CD4-positive, CD25-positive, alpha-beta regulatory T cell (primary cell): ENCODE data around the gene VPS45. TPM values are rescaled to one million over a fixed set of nuclear protein-coding genes. Genes with fewer than 3 reads are reported as not detected.

Experiments
- ATAC-seq, 2 donors: fragments of 150-1000 bp; cut with Tn5 transposase; one replicate each; pipeline ENCODE4 v1.10.0; 2021; ENCODE audit warnings: low read depth in 2 of 2, moderate number of reproducible peaks in 2 of 2, moderate library complexity in 1 of 2
- DNase-seq, 3 donors: peaks; one replicate each; pipeline versions ENCODE4 v3.0.0 to v3.0.0-alpha.2; 2012 to 2022; ENCODE audit warnings: mixed read lengths in 1 of 3
- H3K27ac ChIP-seq: one replicate; pipeline ENCODE4 v1.7.0; 2013; ENCODE audit warnings: mild to moderate bottlenecking, low read length; ENCODE audit not compliant: insufficient read depth, poor library complexity, severe bottlenecking
- H3K27me3 ChIP-seq: one replicate; pipeline ENCODE4 v1.7.0; 2013; ENCODE audit warnings: low read length; ENCODE audit not compliant: control insufficient read depth, insufficient read depth
- H3K36me3 ChIP-seq: one replicate; pipeline ENCODE4 v1.7.0; 2013; ENCODE audit warnings: mild to moderate bottlenecking, low read length, moderate library complexity; ENCODE audit not compliant: control insufficient read depth, insufficient read depth
- H3K4me1 ChIP-seq: 2 replicates; pipeline ENCODE4 v1.7.0; 2013; ENCODE audit warnings: mild to moderate bottlenecking, low read length; ENCODE audit not compliant: insufficient read depth, control insufficient read depth, poor library complexity, severe bottlenecking
- H3K4me3 ChIP-seq: one replicate; pipeline ENCODE4 v1.7.0; 2013; ENCODE audit warnings: low read depth, mild to moderate bottlenecking, low read length, moderate library complexity
- H3K9me3 ChIP-seq, 2 experiments: 1 replicate in 1 of 2; 2 replicates in 1 of 2; pipeline ENCODE4 v1.7.0; 2013; ENCODE audit warnings: low read length in 2 of 2, mild to moderate bottlenecking in 1 of 2, moderate library complexity in 1 of 2; ENCODE audit not compliant: control insufficient read depth in 2 of 2
- H3K27ac Mint-ChIP-seq, 3 donors: one replicate each; pipeline ENCODE4 v1.8.0; 2020 to 2022; ENCODE audit warnings: mild to moderate bottlenecking in 3 of 3, mixed read lengths in 3 of 3, moderate library complexity in 2 of 3
- H3K27me3 Mint-ChIP-seq: one replicate; pipeline ENCODE4 v1.8.0; 2022; ENCODE audit warnings: mild to moderate bottlenecking, mixed read lengths
- H3K36me3 Mint-ChIP-seq: one replicate; pipeline ENCODE4 v1.8.0; 2020; ENCODE audit warnings: mixed read lengths
- H3K4me1 Mint-ChIP-seq, 4 donors: one replicate each; pipeline ENCODE4 v1.8.0; 2020 to 2022; ENCODE audit warnings: mixed read lengths in 4 of 4, mild to moderate bottlenecking in 1 of 4
- H3K4me3 Mint-ChIP-seq, 4 donors: one replicate each; pipeline ENCODE4 v1.8.0; 2020 to 2022; ENCODE audit warnings: mild to moderate bottlenecking in 4 of 4, mixed read lengths in 4 of 4, moderate library complexity in 3 of 4
- H3K9me3 Mint-ChIP-seq, 7 donors: one replicate each; pipeline ENCODE4 v1.8.0; 2020 to 2022; ENCODE audit warnings: mixed read lengths in 7 of 7, mild to moderate bottlenecking in 3 of 7, moderate library complexity in 2 of 7
- polyA plus RNA-seq, 4 donors: library from polyadenylated mRNA; unstranded; fragments of 300-500 nt; fragmentation: Illumina TruSeq; gene quantifications; one replicate each; pipeline ENCODE4 v1.2.3, GENCODE V29; 2021
- total RNA-seq: library from RNA; stranded (reverse); gene quantifications from one replicate; pipeline ENCODE4 v1.2.3, GENCODE V29; 2022

The VPS45 gene
- total and polyA plus RNA-seq, 5 donors from 2014 or later, result 23.4 to 27.8 (median 26.3) TPM

DNA sequence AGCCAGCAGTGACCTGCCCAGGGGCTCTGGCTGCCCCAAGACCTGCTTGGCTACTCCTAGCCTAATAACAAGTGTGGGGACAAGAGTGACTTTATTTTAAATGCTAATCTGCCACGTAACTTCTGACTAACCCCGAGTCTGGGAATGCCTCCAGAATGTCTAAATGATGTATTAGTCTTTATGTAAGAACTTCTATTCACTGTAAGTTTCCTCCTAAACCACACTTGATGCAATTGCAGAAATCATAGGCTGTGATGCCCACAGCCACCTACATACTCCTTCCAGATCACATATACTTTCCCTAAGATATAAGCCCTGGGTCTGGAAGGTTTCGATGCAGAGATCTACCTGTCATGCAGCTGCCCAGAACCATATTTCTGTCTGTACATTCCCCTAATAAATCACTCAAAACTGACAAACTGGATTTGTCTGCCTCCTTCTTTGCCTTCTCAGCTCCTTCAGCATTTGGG lies 5.9 kb upstream of the VPS45 start:
- DNase-seq (no peak), ATAC-seq (no peak)

GRCh38 chr1:150062113-150062512 lies 5.5 kb upstream of the VPS45 start:
- Mint-ChIP-seq H3K9me3 (no peaks in the 10 kb centered on the region), H3K27me3 (peaks cover 4% of the 10 kb centered on the region), H3K27ac (peak overlapping the region in 1 of 3 donors; percentile 38), H3K4me3 (no peak overlapping the region), H3K36me3 (no peaks in the 10 kb centered on the region), H3K4me1 (peaks cover 7 to 9% (median 8%) of the 10 kb centered on the region in 4 donors)
- Histone ChIP-seq H3K27me3 (no peaks in the 10 kb centered on the region), H3K4me3 (no peak overlapping the region), H3K9me3 (no peaks in the 10 kb centered on the region), H3K4me1 (peaks cover 7% of the 10 kb centered on the region), H3K27ac (no peak overlapping the region), H3K36me3 (no peaks in the 10 kb centered on the region)
- ATAC-seq (no peak), DNase-seq (no peak)

More for the DNA sequence above, 5.9 kb upstream of the VPS45 start:
- Mint-ChIP-seq H3K4me3 (no peak overlapping the region), H3K27ac (no peak overlapping the region), H3K27me3 (peaks cover 4% of the 10 kb centered on the region), H3K4me1 (peaks cover 3 to 7% (median 6%) of the 10 kb centered on the region in 4 donors), H3K36me3 (no peaks in the 10 kb centered on the region), H3K9me3 (no peaks in the 10 kb centered on the region)
- Histone ChIP-seq H3K9me3 (no peaks in the 10 kb centered on the region), H3K27ac (no peak overlapping the region), H3K4me3 (no peak overlapping the region), H3K27me3 (no peaks in the 10 kb centered on the region), H3K36me3 (no peaks in the 10 kb centered on the region), H3K4me1 (peaks cover 3% of the 10 kb centered on the region)

DNA sequence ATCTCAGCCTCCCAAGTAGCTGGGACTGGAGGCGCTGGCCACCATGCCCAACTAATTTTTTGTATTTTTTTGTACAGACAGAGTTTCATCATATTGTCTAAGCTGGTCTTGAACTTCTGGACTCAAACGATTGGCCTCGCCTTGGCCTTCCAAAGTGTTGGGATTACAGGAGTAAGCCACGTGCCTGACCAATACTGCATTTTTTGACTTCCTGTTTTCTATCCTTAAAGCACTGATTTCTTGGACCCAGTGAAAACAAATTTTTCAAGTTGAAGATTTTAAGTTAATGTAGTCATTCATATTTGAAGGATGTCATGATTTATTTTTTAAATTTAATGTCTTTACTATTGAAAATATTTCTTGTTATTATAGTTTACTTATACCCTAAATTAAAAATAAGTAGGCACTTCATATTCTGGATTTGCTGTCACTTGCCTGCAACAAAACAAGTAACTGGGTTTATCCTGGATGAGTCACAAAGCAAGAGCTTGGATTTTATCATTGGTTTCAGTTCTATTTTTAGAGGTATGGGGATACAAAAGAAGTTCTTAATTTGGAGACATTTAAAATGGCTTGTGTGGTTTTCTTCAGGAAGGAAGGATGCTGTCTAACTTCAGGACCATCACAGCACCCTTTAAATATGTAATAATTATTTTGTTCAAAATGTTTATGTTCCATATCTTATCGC lies 2.2 kb upstream of the VPS45 start:
- peaks cover 26 to 41% (median 33%) of the 10 kb centered on the region in 4 donors for H3K4me1 Mint-ChIP-seq
- H3K4me3 Mint-ChIP-seq, result peak overlapping the region in 2 of 4 donors; percentile 34 to 58
- H3K9me3 ChIP-seq, result no peaks in the 10 kb centered on the region
- ATAC-seq, result no peak
- H3K27me3 Mint-ChIP-seq, result no peaks in the 10 kb centered on the region
- H3K4me1 ChIP-seq, result peaks cover 16% of the 10 kb centered on the region
- H3K4me3 ChIP-seq, result no peak overlapping the region
- no peak overlapping the region for H3K27ac ChIP-seq
- H3K36me3 Mint-ChIP-seq, result peaks cover 6% of the 10 kb centered on the region
- H3K36me3 ChIP-seq, result no peaks in the 10 kb centered on the region
- DNase-seq, result no peak
- no peaks in the 10 kb centered on the region for H3K9me3 Mint-ChIP-seq
- no peaks in the 10 kb centered on the region for H3K27me3 ChIP-seq
- H3K27ac Mint-ChIP-seq, result peak overlapping the region in 1 of 3 donors; percentile 26

- ATAC-seq, result no peak
- Mint-ChIP-seq H3K36me3 (peaks cover 6% of the 10 kb centered on the region), H3K27me3 (no peaks in the 10 kb centered on the region), H3K4me3 (peak overlapping the region; percentile 85 to 96 (median 93)), H3K27ac (peak overlapping the region in 2 of 3 donors; percentile 92 to 97), H3K9me3 (no peaks in the 10 kb centered on the region), H3K4me1 (peaks cover 26 to 41% (median 34%) of the 10 kb centered on the region in 4 donors)
- no peaks in the 10 kb centered on the region for H3K9me3 ChIP-seq
- no peaks in the 10 kb centered on the region for H3K27me3 ChIP-seq
- DNase-seq, result no peak
- H3K27ac ChIP-seq, result no peak overlapping the region
- H3K36me3 ChIP-seq, result no peaks in the 10 kb centered on the region
- H3K4me1 ChIP-seq, result peaks cover 16% of the 10 kb centered on the region
- H3K4me3 ChIP-seq, result peak overlapping the region; percentile 98
Observed at GRCh38 chr1:150066328-150066727, 1.2 kb upstream of the VPS45 start.

- DNase-seq (peak in 2 of 3 donors; percentile 6 to 62), ATAC-seq (no peak)
- Histone ChIP-seq H3K36me3 (no peaks in the 10 kb centered on the region), H3K27ac (peak overlapping the region; percentile 63), H3K4me3 (peak overlapping the region; percentile 98), H3K27me3 (no peaks in the 10 kb centered on the region), H3K4me1 (peaks cover 16% of the 10 kb centered on the region), H3K9me3 (no peaks in the 10 kb centered on the region)
- H3K9me3 Mint-ChIP-seq, result no peaks in the 10 kb centered on the region
- H3K36me3 Mint-ChIP-seq, result peaks cover 6% of the 10 kb centered on the region
- H3K27ac Mint-ChIP-seq, result peak overlapping the region; percentile 92 to 97 (median 95)
- H3K27me3 Mint-ChIP-seq, result no peaks in the 10 kb centered on the region
- H3K4me3 Mint-ChIP-seq, result peak overlapping the region; percentile 85 to 96 (median 93)
- H3K4me1 Mint-ChIP-seq, result peaks cover 26 to 41% (median 34%) of the 10 kb centered on the region in 4 donors
Observed at GRCh38 chr1:150066838-150067183, 765 bp upstream of the VPS45 start.

- H3K36me3 Mint-ChIP-seq, result peaks cover 10% of the 10 kb centered on the region
- Histone ChIP-seq H3K4me1 (peaks cover 16% of the 10 kb centered on the region), H3K27me3 (no peaks in the 10 kb centered on the region), H3K9me3 (no peaks in the 10 kb centered on the region), H3K36me3 (peaks cover 3% of the 10 kb centered on the region), H3K27ac (peak overlapping the region; percentile 63), H3K4me3 (peak overlapping the region; percentile 98)
- peaks cover 29 to 46% (median 37%) of the 10 kb centered on the region in 4 donors for H3K4me1 Mint-ChIP-seq
- peaks cover 0 to 2% (median 0%) of the 10 kb centered on the region in 7 donors for H3K9me3 Mint-ChIP-seq
- ATAC-seq (no peak), DNase-seq (no peak)
- peak overlapping the region; percentile 92 to 97 (median 95) for H3K27ac Mint-ChIP-seq
- H3K27me3 Mint-ChIP-seq, result no peaks in the 10 kb centered on the region
- H3K4me3 Mint-ChIP-seq, result peak overlapping the region; percentile 85 to 96 (median 93)
Observed at GRCh38 chr1:150068109-150068435, 496 bp downstream of the VPS45 start.

- H3K27me3 ChIP-seq, result no peaks in the 10 kb centered on the region
- H3K9me3 Mint-ChIP-seq, result peaks cover 0 to 2% (median 0%) of the 10 kb centered on the region in 7 donors
- peak overlapping the region in 2 of 4 donors; percentile 16 to 85 for H3K4me3 Mint-ChIP-seq
Observed at GRCh38 chr1:150069923-150070322, 2.3 kb downstream of the VPS45 start.

GRCh38 chr1:150072959-150073358 lies 5.4 kb downstream of the VPS45 start:
- Mint-ChIP-seq H3K27me3 (no peaks in the 10 kb centered on the region), H3K27ac (no peak overlapping the region), H3K36me3 (peaks cover 22% of the 10 kb centered on the region), H3K4me3 (peak overlapping the region in 2 of 4 donors; percentile 32 to 44), H3K9me3 (peaks cover 0 to 2% (median 0%) of the 10 kb centered on the region in 7 donors), H3K4me1 (peaks cover 33 to 55% (median 41%) of the 10 kb centered on the region in 4 donors)
- peaks cover 6% of the 10 kb centered on the region for H3K36me3 ChIP-seq
- H3K4me3 ChIP-seq, result no peak overlapping the region
- DNase-seq (peak in 2 of 3 donors; percentile 38 to 55), ATAC-seq (peak; percentile 65 to 79)
- H3K9me3 ChIP-seq, result no peaks in the 10 kb centered on the region
- H3K4me1 ChIP-seq, result peaks cover 7% of the 10 kb centered on the region
- H3K27ac ChIP-seq, result no peak overlapping the region
- no peaks in the 10 kb centered on the region for H3K27me3 ChIP-seq

More at GRCh38 chr1:150069923-150070322, 2.3 kb downstream of the VPS45 start:
- Mint-ChIP-seq H3K27ac (peak overlapping the region in 1 of 3 donors; percentile 34), H3K27me3 (no peaks in the 10 kb centered on the region), H3K36me3 (peaks cover 10% of the 10 kb centered on the region), H3K4me1 (peaks cover 34 to 52% (median 40%) of the 10 kb centered on the region in 4 donors)
- ATAC-seq, result no peak
- H3K27ac ChIP-seq, result no peak overlapping the region
- H3K36me3 ChIP-seq, result peaks cover 3% of the 10 kb centered on the region
- no peak overlapping the region for H3K4me3 ChIP-seq
- H3K4me1 ChIP-seq, result peaks cover 16% of the 10 kb centered on the region
- no peak for DNase-seq
- no peaks in the 10 kb centered on the region for H3K9me3 ChIP-seq
